Raji (cell line): ENCODE data around the gene CDH24.

Source experiments
- POLR2A ChIP-seq: IDR thresholded peaks from 2 replicates; pipeline ENCODE4 v1.6.1; 2011; ENCODE audit warnings: low read depth, low read length, control low read depth; ENCODE audit not compliant: insufficient read depth

CDH24 gene

GRCh38 chr14:23057757-23058653, 685 bp upstream of the CDH24 start:
- no peak for TF ChIP-seq POLR2A

- TF ChIP-seq POLR2A: no peak
Observed at GRCh38 chr14:23056145-23056955, 970 bp downstream of the CDH24 start.

- no peak for TF ChIP-seq POLR2A
Observed at GRCh38 chr14:23055621-23056144, 1.6 kb downstream of the CDH24 start.

GRCh38 chr14:23055147-23055550, 2.2 kb downstream of the CDH24 start:
- no peak for TF ChIP-seq POLR2A

GRCh38 chr14:23054000-23054811, 3.1 kb downstream of the CDH24 start:
- no peak for TF ChIP-seq POLR2A

GRCh38 chr14:23053426-23053825, 3.9 kb downstream of the CDH24 start:
- TF ChIP-seq POLR2A: no peak

GRCh38 chr14:23052671-23053070, 4.6 kb downstream of the CDH24 start:
- TF ChIP-seq POLR2A: no peak

GRCh38 chr14:23052182-23052623, 5.1 kb downstream of the CDH24 start:
- TF ChIP-seq POLR2A: no peak

- TF ChIP-seq POLR2A: no peak
Observed at GRCh38 chr14:23051141-23052057, 5.9 kb downstream of the CDH24 start.

GRCh38 chr14:23049011-23049410, 8.3 kb downstream of the CDH24 start:
- no peak for TF ChIP-seq POLR2A

GRCh38 chr14:23047751-23048693, 9.3 kb downstream of the CDH24 start:
- TF ChIP-seq POLR2A: no peak

GRCh38 chr14:23047034-23047634, 10.2 kb downstream of the CDH24 start:
- TF ChIP-seq POLR2A: no peak
